ENCODE measurements around the gene EIF1. TPM values are rescaled to one million over a fixed set of nuclear protein-coding genes. Genes with fewer than 3 reads are reported as not detected.

The EIF1 gene
- total and polyA plus RNA-seq, 4 donors = 372 to 801 (median 654) TPM

DNA sequence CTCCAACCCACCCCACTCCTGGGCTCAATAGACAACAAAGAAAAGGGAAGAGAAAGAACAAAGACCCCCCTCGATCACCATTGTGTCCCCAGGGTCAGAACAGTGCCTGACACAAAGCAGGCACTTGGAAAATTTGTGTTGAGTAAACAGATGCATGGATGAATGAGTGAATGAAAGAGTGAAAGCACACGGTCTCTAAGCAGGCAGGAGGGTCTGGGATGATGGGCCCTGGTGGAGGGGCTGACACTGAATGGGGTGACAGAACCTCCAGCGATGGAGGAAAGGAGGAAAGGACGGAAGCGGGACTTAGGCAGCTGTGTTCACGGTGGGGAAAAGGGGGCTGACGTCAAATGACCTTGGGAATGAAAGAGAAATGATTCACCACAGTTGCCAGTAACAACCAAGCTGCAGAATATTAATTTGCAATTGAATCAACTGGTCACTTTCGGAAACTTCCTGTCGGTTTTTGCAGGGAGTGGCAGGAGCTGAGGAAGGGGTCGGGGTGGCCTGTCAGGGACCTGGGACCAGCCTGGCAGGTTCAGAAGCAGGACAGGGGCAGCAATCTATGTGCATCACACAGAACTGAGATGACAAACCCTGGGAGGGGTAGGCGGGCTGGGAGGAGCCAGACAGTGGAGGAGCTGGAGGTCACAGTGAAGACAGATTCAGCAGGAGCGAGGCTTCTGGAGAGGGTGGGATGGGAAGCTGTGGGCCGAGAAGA, 16.7 kb downstream of the EIF1 start:
- no peaks in the 10 kb centered on the region for H3K9me3 ChIP-seq (ENCODE audit: control insufficient read depth, low read length)
- WGBS, 2 donors = 75 to 78% methylated on average over 13 of the region's 13 CpGs
- no peak for DNase-seq
- H3K36me3 ChIP-seq (ENCODE audit: control insufficient read depth in 1 of 2, insufficient read depth in 2 of 2, low read length in 1 of 2) = no peaks in the 10 kb centered on the region
- intact Hi-C loops (cut with DNase I) = no loop called here
- ATAC-seq (ENCODE audit: low FRiP score) = no peak
- no peaks in the 10 kb centered on the region for H3K27me3 ChIP-seq (ENCODE audit: control insufficient read depth in 1 of 2, insufficient read depth in 2 of 2, low read length in 1 of 2)
- no peak overlapping the region for H3K27ac ChIP-seq (ENCODE audit: low read depth in 1 of 2, low read length in 2 of 2)
- H3K4me3 ChIP-seq (ENCODE audit: low read length in 2 of 2) = no peak overlapping the region
- H3K4me1 ChIP-seq (ENCODE audit: control insufficient read depth in 1 of 2, insufficient read depth in 2 of 2, low read length in 2 of 2) = no peaks in the 10 kb centered on the region

DNA sequence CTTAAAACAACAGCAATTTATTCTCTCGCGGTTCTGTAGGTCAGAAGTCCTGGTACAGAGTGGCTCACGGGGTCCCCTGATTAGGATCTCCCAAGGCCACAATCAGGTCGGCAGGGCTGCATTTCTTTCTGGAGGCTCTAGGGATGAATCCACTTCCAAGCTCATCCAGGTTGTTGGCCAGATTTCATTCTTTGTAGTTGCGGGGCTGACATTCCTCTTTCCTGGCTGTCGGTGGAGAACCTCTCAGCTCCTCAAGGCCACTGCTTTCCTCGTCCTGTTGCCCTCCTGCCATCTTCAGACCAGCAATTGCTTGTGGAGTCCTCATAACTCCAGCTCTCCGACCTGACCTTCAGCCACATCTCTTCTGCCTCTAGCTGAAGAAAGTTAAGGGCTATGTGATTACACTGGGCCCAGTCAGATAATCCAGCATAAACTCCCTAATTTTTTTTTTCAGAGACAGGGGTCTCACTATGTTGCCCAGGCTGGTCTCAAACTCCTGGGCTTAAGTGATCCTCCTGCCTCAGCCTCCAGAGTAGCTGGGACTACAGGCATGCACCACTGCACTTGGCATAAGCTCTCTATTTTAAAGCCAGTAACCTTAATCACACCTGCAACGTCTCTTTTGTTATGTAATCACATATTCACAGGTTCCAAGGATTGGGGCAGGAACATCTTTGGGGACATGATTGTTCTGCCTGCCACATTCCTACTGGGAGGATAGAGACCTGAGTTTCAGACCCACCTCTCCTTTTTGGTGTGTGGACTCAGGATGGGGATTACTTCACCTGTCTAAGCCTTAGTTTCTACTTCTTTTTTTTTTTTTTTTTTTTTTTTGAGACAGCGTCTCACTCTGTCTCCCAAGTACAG, 19.4 kb downstream of the EIF1 start:
- Histone ChIP-seq H3K4me1 (ENCODE audit: control insufficient read depth in 1 of 2, insufficient read depth in 2 of 2, low read length in 2 of 2) (no peaks in the 10 kb centered on the region), H3K9me3 (ENCODE audit: control insufficient read depth, low read length) (no peaks in the 10 kb centered on the region), H3K4me3 (ENCODE audit: low read length in 2 of 2) (no peak overlapping the region), H3K27me3 (ENCODE audit: control insufficient read depth in 1 of 2, insufficient read depth in 2 of 2, low read length in 1 of 2) (no peaks in the 10 kb centered on the region), H3K36me3 (ENCODE audit: control insufficient read depth in 1 of 2, insufficient read depth in 2 of 2, low read length in 1 of 2) (no peaks in the 10 kb centered on the region), H3K27ac (ENCODE audit: low read depth in 1 of 2, low read length in 2 of 2) (no peak overlapping the region)
- ATAC-seq (ENCODE audit: low FRiP score) (no peak), DNase-seq (no peak)
- WGBS, 2 donors = 77 to 79% methylated on average over 10 of the region's 10 CpGs
- intact Hi-C loops (cut with DNase I) = no loop called here

DNA sequence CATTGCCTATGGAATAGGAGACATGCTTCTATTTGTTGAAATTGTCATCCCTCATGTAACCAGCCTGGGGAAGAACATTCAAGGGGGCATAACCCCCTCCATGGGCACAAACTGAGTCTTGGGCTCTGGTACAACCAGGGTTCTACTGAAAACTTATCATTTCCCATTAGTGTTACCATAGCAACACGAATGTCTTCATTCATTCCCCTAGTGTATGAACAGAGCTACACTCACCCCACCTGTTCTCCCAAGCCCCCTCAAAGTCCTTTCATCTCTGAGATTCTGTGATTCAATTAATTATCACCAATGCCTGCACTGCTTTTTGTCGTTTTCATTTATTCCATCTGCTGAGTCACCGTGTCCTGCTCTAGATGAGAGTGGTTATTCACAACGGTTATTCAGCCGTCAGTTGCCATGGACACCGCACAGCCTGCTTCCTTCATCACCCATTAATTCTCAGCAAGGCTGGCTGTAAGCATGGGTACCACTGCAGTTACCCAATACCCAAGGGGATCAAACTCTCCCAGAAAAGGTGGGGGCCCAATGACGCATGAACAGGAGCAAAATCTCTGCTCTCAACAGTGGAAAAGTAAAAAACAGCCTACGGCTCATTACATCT, 21.9 kb downstream of the EIF1 start:
- no peaks in the 10 kb centered on the region for H3K9me3 ChIP-seq (ENCODE audit: control insufficient read depth, low read length)
- H3K4me1 ChIP-seq (ENCODE audit: control insufficient read depth in 1 of 2, insufficient read depth in 2 of 2, low read length in 2 of 2) = no peaks in the 10 kb centered on the region
- WGBS, 2 donors = 52 to 54% methylated on average over 8 of the region's 8 CpGs
- H3K27ac ChIP-seq (ENCODE audit: low read depth in 1 of 2, low read length in 2 of 2) = no peak overlapping the region
- intact Hi-C loops (cut with DNase I) = no loop called here
- ATAC-seq (ENCODE audit: low FRiP score) (no peak), DNase-seq (no peak)
- H3K4me3 ChIP-seq (ENCODE audit: low read length in 2 of 2) = no peak overlapping the region
- H3K36me3 ChIP-seq (ENCODE audit: control insufficient read depth in 1 of 2, insufficient read depth in 2 of 2, low read length in 1 of 2) = no peaks in the 10 kb centered on the region
- no peaks in the 10 kb centered on the region for H3K27me3 ChIP-seq (ENCODE audit: control insufficient read depth in 1 of 2, insufficient read depth in 2 of 2, low read length in 1 of 2)

DNA sequence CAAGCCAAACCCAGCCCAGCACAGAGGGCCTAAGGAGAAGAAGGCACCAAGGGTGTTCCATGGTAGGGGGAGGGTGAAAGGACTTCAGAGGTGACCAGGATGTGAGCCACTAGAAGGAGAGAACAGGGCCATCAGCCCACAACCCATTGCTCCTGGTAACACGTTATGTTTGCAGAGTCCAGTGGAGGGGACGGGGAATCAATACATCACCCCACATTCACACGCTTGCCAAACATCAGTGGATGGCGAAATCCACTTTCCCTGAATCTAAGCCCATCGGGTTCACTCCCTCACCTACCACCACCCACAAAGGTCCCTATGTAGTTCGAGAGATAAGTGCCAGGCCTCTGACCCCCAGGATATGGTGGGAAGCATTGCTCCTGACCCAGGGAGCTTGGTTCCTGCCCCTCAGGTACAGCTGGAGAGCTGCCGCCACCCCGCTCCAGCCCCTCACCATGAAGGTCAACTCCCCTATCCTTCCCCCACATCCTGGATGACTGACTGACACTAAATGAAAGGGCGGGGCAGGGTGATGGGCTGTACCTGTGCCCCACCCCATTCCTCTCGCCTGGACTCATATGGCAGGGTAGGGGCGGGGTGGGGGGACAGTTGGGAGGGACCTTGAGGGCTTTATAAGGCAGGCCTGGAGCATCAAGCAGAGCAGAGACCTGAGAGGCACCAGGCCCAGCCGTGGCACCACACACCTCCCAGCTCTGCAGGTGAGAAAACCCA, 23.1 kb downstream of the EIF1 start, which contains the start of gene GAST:
GAST (plus strand) TSS at position 663 of the 732 bp plus-strand sequence. CDS start 3,106 bp downstream, outside the sequence.
- DNase-seq (no peak), ATAC-seq (ENCODE audit: low FRiP score) (no peak)
- intact Hi-C loops (cut with DNase I) = no loop called here
- H3K4me3 ChIP-seq (ENCODE audit: low read length in 2 of 2) = no peak within 1 kb of the TSS
- H3K4me1 ChIP-seq (ENCODE audit: control insufficient read depth in 1 of 2, insufficient read depth in 2 of 2, low read length in 2 of 2) = no peaks in the 10 kb centered on the region
- H3K27ac ChIP-seq (ENCODE audit: low read depth in 1 of 2, low read length in 2 of 2) = no peak within 1 kb of the TSS
- WGBS, 2 donors = 89 to 92% methylated on average over 11 to 12 of the region's 12 CpGs
- no peaks in the 10 kb centered on the region for H3K9me3 ChIP-seq (ENCODE audit: control insufficient read depth, low read length)
- H3K27me3 ChIP-seq (ENCODE audit: control insufficient read depth in 1 of 2, insufficient read depth in 2 of 2, low read length in 1 of 2) = no peaks in the 10 kb centered on the region
- H3K36me3 ChIP-seq (ENCODE audit: control insufficient read depth in 1 of 2, insufficient read depth in 2 of 2, low read length in 1 of 2) = no peaks in the 10 kb centered on the region

DNA sequence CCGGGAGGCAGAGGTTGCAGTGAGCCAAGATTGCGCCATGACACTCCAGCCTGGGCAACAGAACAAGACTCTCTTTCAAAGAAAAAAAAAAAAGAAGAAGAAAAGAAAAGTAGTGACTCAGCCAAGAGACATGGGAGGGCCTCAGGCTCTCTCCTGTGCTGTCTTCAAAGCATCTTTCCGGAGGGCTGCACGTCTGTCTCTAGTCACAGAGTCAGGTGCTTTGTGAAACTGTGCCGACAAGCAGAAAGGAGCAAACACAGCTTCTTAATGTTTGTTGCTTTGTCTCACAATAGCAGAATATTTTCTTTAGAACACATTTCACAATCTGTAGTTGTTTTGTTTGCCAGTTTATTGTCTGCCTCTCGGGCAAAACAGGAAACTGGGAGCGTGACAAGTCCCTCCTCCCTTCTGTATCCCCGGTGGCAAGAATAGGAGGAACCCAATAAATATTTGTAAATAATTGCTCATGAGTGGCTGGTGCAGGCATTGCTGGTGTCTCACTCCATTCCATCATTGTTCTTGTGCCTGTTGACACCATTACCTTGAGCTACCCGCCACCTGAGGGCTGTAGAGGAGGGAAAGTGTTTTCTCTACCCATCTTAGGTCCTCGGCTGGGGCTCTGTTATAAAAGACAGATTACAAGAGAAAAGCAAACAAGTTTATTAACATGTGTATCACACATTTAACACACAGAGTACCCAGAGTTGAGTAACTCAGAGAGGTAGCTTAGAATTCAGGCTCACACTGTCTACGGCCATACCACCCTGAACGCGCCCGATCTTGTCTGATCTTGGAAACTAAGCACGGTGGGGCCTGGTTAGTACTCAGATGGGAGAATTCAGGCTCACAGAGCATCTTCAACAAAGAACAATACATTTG, 29.0 kb downstream of the EIF1 start:
- ATAC-seq (ENCODE audit: low FRiP score) (no peak), DNase-seq (no peak)
- Histone ChIP-seq H3K4me3 (ENCODE audit: low read length in 2 of 2) (no peak overlapping the region), H3K4me1 (ENCODE audit: control insufficient read depth in 1 of 2, insufficient read depth in 2 of 2, low read length in 2 of 2) (no peaks in the 10 kb centered on the region), H3K9me3 (ENCODE audit: control insufficient read depth, low read length) (no peaks in the 10 kb centered on the region), H3K27ac (ENCODE audit: low read depth in 1 of 2, low read length in 2 of 2) (no peak overlapping the region), H3K27me3 (ENCODE audit: control insufficient read depth in 1 of 2, insufficient read depth in 2 of 2, low read length in 1 of 2) (no peaks in the 10 kb centered on the region), H3K36me3 (ENCODE audit: control insufficient read depth in 1 of 2, insufficient read depth in 2 of 2, low read length in 1 of 2) (no peaks in the 10 kb centered on the region)
- intact Hi-C loops (cut with DNase I) = no loop called here
- 72 to 75% methylated on average over 15 of the region's 15 CpGs for WGBS, 2 donors

DNA sequence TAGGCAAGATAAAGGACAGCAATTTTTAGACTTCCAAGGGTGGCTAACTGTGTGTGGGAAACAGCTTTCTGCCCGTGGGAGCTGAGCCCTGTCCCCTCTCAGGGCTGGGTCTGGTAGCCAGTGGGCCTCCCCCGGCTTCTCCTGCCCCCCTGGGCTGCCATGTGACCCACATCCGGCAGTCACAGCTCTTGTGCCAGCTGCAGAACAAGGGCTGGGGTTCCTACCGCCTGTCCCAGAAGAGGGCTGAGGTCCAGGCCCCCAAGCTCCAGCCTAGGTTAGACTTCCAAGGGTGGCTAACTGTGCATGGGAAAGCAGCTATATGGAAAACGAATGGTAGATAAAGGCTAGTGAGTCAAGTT, 29.6 kb downstream of the EIF1 start:
- intact Hi-C loops (cut with DNase I) = no loop called here
- Histone ChIP-seq H3K27me3 (ENCODE audit: control insufficient read depth in 1 of 2, insufficient read depth in 2 of 2, low read length in 1 of 2) (no peaks in the 10 kb centered on the region), H3K9me3 (ENCODE audit: control insufficient read depth, low read length) (no peaks in the 10 kb centered on the region), H3K4me1 (ENCODE audit: control insufficient read depth in 1 of 2, insufficient read depth in 2 of 2, low read length in 2 of 2) (no peaks in the 10 kb centered on the region), H3K36me3 (ENCODE audit: control insufficient read depth in 1 of 2, insufficient read depth in 2 of 2, low read length in 1 of 2) (no peaks in the 10 kb centered on the region), H3K27ac (ENCODE audit: low read depth in 1 of 2, low read length in 2 of 2) (no peak overlapping the region), H3K4me3 (ENCODE audit: low read length in 2 of 2) (no peak overlapping the region)
- DNase-seq (no peak), ATAC-seq (ENCODE audit: low FRiP score) (no peak)
- 33 to 42% methylated on average over 5 of the region's 5 CpGs for WGBS, 2 donors

DNA sequence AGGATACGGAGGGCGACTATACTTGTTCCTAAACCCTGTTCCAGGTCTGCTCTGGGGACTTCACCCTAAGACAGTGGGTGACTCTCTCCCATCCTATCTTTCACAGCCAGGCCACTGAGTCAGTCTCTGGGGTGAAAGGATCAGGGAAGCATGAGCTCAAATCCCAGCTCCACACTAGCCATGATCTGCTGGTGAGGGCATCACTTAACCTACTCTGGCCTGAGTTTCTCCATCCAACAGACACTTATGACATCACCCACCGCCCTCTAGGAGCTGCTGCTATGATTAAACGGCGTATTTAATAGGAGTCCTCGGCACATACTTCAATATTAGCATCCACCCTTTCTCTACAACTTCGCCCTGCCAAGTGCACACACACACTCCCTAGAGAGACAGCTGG, 33.5 kb downstream of the EIF1 start:
- no peak for ATAC-seq (ENCODE audit: low FRiP score)
- H3K4me3 ChIP-seq (ENCODE audit: low read length in 2 of 2) = no peak overlapping the region
- no peaks in the 10 kb centered on the region for H3K36me3 ChIP-seq (ENCODE audit: control insufficient read depth in 1 of 2, insufficient read depth in 2 of 2, low read length in 1 of 2)
- WGBS, 2 donors = 87 to 88% methylated on average over 7 of the region's 7 CpGs
- intact Hi-C loops (cut with DNase I) = no loop called here
- no peaks in the 10 kb centered on the region for H3K4me1 ChIP-seq (ENCODE audit: control insufficient read depth in 1 of 2, insufficient read depth in 2 of 2, low read length in 2 of 2)
- no peaks in the 10 kb centered on the region for H3K9me3 ChIP-seq (ENCODE audit: control insufficient read depth, low read length)
- no peak overlapping the region for H3K27ac ChIP-seq (ENCODE audit: low read depth in 1 of 2, low read length in 2 of 2)
- no peaks in the 10 kb centered on the region for H3K27me3 ChIP-seq (ENCODE audit: control insufficient read depth in 1 of 2, insufficient read depth in 2 of 2, low read length in 1 of 2)
- DNase-seq = no peak

All from aorta (tissue), 5 donors.